GM19463 (cell line): ENCODE measurements around the gene CCDC68.

ENCODE experiments used
- ATAC-seq: cut with Tn5 transposase; IDR thresholded peaks from one replicate; pipeline ENCODE4 v1.9.1; 2021; ENCODE audit warnings: mild to moderate bottlenecking, moderate library complexity; ENCODE audit not compliant: unreplicated experiment

The CCDC68 gene

DNA sequence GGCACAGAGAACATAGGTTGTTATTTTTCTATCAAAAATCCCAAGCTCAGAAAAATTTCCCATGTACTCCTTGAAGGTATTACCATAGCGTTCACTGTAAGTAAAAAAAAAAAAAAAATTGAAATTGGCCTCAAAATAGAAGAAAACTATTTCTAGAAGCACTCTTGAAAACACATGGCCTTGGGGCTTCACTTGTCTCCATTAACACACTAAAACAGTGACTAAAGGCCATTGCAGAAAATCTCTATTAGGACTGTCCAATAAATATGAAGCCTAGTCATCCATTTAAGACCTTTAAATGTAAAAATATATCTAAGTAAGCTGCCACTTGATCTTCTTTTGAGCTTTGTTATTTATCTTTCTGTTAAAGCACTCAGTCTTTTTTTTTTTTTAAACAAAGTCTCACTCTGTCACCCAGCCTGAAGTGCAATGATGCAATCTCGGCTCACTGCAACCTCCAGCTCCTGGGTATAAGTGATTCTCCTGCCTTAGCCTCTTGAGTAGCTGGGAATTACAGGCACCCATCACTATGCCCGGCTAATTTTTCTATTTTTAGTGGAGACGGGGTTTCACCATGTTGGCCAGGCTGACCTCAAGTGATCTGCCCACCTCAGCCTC lies 35.8 kb downstream of the CCDC68 start:
- ATAC-seq: no peak

- ATAC-seq: no peak
Observed at GRCh38 chr18:54919412-54919811, 39.8 kb downstream of the CCDC68 start.

- ATAC-seq: no peak
Observed at GRCh38 chr18:54918060-54918459, 41.2 kb downstream of the CCDC68 start.

DNA sequence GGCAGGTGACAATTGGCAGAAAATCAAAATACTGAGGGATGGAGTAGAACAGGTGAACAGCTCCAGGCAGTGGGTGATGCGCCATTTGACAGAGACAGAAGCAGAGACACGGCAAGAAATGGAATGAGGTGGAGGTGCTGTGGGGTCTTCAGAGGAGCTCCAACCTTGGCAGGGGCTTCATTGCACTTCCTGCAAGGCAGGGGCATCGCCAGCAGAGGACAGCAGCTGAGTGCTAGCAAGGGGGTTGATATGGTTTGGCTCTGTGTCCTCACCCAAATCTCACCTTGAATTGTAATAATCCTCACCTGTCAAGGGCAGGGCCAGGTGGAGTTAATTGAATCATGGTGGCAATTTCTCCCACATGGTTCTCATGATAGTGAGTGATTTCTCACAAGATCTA lies 42.8 kb downstream of the CCDC68 start:
- no peak for ATAC-seq

- ATAC-seq: no peak
Observed at GRCh38 chr18:54914816-54915215, 44.4 kb downstream of the CCDC68 start.

DNA sequence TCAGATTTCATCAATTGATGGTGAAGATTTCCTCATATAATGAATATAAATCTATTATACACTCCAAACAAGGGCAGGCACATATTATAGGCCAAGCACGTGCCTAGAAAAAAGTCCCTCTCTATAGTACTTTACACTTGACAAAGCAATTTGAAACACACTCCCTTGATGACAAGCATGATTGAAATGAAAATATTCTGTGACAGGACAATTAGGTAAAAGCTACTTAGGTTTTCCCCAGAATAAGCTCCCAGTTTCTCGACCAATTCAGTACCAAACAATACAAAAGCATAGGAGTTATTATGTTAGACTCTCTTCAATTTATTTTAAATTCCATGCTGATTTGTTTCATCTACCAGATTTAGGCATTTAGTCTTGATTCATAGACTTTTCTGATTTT lies 47.7 kb downstream of the CCDC68 start:
- no peak for ATAC-seq

- no peak for ATAC-seq
Observed at GRCh38 chr18:54910161-54910919, 48.9 kb downstream of the CCDC68 start.

GRCh38 chr18:54909538-54909937 lies 49.7 kb downstream of the CCDC68 start:
- ATAC-seq: no peak

DNA sequence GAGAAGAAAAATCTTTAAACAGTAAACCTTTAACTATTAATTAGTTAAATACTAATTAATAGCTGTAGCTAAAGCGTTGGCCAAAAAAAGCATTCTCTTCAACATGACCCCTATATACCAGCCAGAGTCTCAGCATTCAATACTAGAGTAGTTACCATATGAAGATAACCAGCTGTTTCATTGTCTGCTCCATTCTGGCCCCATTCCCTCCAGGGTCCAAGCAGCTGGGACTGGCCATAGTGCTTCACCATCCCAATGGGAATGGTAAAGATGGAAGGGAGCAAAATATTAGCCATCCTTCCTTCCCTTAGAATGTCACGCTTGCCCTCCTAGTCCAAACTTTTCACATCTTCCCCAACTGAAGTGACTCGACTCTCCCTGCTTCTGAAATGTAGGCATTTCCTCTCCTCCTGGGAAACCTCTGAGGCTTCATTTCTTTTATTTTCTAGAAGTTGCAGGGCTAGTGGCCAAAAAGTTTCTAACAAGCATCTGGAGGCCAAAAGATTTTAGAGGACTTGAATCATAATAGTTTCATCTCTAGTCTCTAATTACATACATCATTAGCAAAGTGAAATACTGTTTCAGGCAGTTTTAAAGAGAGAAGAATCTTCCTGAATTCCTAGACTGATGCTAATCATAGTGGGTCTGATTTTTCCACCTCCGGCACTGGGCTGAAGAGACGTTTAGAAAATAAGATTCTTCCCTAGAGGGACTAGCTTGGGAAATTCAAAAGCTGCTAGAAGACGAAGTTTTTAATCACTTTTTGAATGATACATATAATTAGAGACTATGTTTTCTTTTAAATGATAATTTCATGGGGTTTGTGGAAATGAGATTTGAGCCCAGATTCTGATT lies 52.7 kb downstream of the CCDC68 start:
- ATAC-seq: no peak

GRCh38 chr18:54905629-54906028 lies 53.6 kb downstream of the CCDC68 start:
- no peak for ATAC-seq

GRCh38 chr18:54904581-54904980 lies 54.7 kb downstream of the CCDC68 start:
- ATAC-seq: no peak

GRCh38 chr18:54900290-54900689 lies 59.0 kb downstream of the CCDC68 start:
- no peak for ATAC-seq

- no peak for ATAC-seq
Observed at GRCh38 chr18:54899500-54899899, 59.8 kb downstream of the CCDC68 start.

DNA sequence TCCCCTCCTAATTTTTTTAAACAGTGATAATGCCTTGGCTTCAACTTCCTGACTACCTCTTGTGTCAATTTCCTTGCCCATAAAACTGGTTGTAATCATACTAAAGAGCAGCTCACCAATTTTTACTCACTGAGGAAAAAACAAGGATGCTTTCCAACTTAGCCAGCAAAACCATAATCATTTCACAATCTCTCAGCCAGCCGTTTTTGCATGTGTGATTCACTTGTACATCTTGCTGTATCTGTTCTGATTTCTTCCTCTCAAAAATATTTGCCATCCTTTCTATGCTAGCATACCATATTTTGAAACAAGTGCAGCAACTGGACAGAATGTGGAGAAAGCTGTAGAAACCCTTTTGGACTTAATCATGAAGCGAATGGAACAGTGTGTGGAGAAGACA lies 70.3 kb downstream of the CCDC68 start:
- no peak for ATAC-seq

DNA sequence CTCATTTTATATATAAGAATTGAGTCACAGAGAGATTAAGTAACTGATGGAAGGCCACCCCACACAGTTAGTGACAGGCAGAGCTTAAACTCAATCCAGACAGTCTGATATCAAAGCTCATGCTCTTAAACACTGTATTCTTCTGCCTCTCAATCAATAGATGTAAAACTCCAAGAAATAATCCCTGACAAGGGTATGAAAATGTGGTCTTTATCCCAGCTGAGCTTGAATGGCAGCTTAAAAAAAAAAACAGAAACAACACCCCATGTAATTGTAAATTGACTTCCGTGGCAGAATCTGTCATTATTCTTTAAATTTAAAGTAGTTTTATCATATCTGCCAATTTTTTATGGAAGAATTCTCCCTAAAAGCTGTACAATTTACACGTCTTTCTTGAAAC lies 70.9 kb downstream of the CCDC68 start:
- no peak for ATAC-seq

- no peak for ATAC-seq
Observed at GRCh38 chr18:54883816-54884604, 75.3 kb downstream of the CCDC68 start.

GRCh38 chr18:54882318-54882717 lies 76.9 kb downstream of the CCDC68 start:
- ATAC-seq: no peak

- ATAC-seq: no peak
Observed at GRCh38 chr18:54881229-54881768, 78.0 kb downstream of the CCDC68 start.

DNA sequence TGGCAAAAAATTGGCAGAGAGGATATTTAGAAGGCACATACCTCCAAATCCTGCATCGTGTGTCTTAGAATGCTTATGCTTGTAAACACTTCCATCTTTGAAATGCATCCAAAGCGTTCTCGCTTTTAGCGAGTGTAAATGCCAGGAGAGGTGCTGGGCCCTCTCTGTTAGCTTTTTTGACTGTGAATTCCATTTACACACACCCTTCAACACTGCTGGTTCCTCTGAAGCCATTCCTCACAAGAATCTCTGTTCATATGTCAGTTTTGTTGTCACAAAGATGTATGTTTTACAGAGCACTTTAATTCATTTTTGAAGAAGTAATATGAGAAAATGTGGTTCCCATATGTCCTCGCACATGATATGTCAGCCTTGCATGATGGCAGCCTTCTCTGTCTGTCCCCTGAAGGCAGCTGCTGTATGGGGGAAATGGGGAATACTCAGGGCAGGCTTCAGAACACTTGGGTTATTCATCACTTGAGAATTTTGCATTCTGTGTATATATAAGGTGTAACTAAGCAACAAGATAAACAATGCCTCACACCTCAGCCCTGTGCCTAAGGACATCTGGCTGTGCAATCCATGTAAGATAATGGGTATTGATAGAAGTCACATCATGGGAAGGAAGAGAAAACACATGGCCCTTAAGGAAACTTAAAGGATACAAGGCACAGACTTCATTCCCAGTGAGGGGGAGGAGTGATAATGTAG lies 78.7 kb downstream of the CCDC68 start:
- no peak for ATAC-seq

- no peak for ATAC-seq
Observed at GRCh38 chr18:54879691-54880090, 79.6 kb downstream of the CCDC68 start.
